Measurements from ENCODE around the gene SRGAP3. TPM values are rescaled to one million over a fixed set of nuclear protein-coding genes. Genes with fewer than 3 reads are reported as not detected.

The SRGAP3 gene
- total RNA-seq, 2 donors from 2014 or later: 5.7 to 6.1 TPM

DNA sequence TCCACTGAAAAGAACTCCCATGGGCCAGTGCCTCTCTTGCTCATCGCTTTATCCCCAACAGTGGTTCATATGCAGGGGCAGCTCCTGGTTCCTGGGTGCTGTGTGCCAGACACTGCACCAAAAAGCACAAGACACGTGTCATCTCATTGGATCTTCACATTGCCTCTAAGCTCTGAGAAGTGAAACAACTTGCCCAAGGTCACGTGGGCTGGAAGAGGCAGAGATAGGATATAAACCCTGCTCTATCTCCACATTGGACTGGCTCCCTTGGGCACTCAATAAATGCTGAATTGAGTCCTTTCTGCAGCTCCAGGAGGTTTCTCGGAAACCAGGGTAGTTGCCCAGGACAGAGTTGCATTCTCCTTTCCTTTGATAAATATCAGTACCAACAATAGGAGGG, 88.1 kb downstream of the SRGAP3 start:
- no peak overlapping the region for H3K4me3 ChIP-seq
- no peak for DNase-seq
- H3K4me1 ChIP-seq: no peaks in the 10 kb centered on the region
- H3K27ac ChIP-seq: no peak overlapping the region
- intact Hi-C loops (cut with DNase I): no loop called here
- no peak for TF ChIP-seq CTCF (IDR thresholded peaks at IDR 0.05)
- no peaks in the 10 kb centered on the region for H3K36me3 ChIP-seq
- H3K9me3 ChIP-seq: no peaks in the 10 kb centered on the region
- no peak overlapping the region for H3K9ac ChIP-seq (ENCODE audit: low read depth in 2 of 2, low read length in 2 of 2)
- H3K27me3 ChIP-seq: no peaks in the 10 kb centered on the region

- Histone ChIP-seq H3K27me3 (no peaks in the 10 kb centered on the region), H3K27ac (no peak overlapping the region), H3K4me1 (no peaks in the 10 kb centered on the region), H3K9ac (ENCODE audit: low read depth in 2 of 2, low read length in 2 of 2) (no peak overlapping the region), H3K36me3 (no peaks in the 10 kb centered on the region), H3K4me3 (no peak overlapping the region), H3K9me3 (no peaks in the 10 kb centered on the region)
- no peak for TF ChIP-seq CTCF (IDR thresholded peaks at IDR 0.05)
- intact Hi-C loops (cut with DNase I): no loop called here
- no peak for DNase-seq
Observed at GRCh38 chr3:9158865-9159630, 90.4 kb downstream of the SRGAP3 start.

DNA sequence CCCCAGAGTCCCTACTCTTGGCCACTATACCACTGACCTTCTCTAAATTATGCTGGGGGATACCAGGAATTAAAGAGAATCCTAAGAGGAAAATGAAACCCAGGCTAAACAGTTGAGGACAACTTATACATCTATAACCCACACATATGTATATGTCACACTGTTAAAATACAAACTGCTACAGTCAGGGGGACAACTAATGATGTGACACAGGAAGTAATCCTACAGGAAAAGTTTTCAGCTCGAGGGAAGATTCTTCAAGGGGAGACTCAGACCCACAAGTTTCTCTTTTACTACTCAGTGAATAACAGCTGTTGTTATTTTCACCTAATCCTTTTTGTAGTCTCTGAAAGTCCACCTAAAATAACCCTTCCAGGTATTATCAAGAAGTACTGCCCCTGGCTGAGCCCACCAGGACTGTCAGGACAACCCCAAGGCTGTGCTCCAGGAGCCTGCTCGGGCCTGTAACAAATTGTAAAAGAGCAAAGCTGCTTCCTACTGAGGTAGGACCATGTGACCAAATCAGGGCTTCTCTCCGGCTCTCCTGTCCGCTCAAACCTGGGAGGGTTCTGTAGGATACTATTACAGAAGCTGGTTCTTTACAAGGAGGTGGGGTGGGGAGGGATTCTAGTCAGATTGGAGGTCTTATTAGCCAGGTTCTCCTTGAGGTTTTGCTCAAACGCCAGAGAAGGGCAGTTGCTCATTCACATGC, 91.6 kb downstream of the SRGAP3 start:
- no peak overlapping the region for H3K27ac ChIP-seq
- TF ChIP-seq CTCF (IDR thresholded peaks at IDR 0.05): no peak
- no peaks in the 10 kb centered on the region for H3K9me3 ChIP-seq
- no peaks in the 10 kb centered on the region for H3K36me3 ChIP-seq
- intact Hi-C loops (cut with DNase I): no loop called here
- H3K9ac ChIP-seq (ENCODE audit: low read depth in 2 of 2, low read length in 2 of 2): no peak overlapping the region
- no peaks in the 10 kb centered on the region for H3K27me3 ChIP-seq
- H3K4me3 ChIP-seq: no peak overlapping the region
- H3K4me1 ChIP-seq: no peaks in the 10 kb centered on the region
- no peak for DNase-seq

- Histone ChIP-seq H3K9me3 (no peaks in the 10 kb centered on the region), H3K4me3 (no peak overlapping the region), H3K27ac (no peak overlapping the region), H3K27me3 (no peaks in the 10 kb centered on the region), H3K4me1 (no peaks in the 10 kb centered on the region), H3K9ac (ENCODE audit: low read depth in 2 of 2, low read length in 2 of 2) (no peak overlapping the region), H3K36me3 (no peaks in the 10 kb centered on the region)
- DNase-seq: no peak
- intact Hi-C loops (cut with DNase I): no loop called here
- TF ChIP-seq CTCF (IDR thresholded peaks at IDR 0.05): no peak
Observed at GRCh38 chr3:9156604-9157003, 92.8 kb downstream of the SRGAP3 start.

DNA sequence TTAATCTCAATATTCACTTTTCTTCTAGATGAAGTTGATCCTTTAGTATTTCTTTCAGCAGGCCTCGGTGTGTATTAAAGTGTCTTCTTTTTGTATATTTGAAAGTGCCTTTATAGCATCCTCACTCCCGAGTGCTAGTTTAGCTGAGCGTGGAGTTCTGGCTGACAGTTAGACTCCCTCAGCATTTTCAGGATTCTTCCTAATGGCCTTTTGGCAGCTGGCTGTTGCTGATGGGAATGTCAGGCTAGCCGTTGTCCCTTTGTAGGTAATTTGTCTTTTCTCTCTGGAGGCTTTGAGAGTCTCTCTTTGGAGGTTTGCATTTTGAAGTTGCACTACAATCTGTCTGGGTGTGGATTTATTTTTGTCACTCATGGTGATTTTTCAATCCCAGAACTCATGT, 94.4 kb downstream of the SRGAP3 start:
- intact Hi-C loops (cut with DNase I): no loop called here

More for the DNA sequence above, 94.4 kb downstream of the SRGAP3 start:
- Histone ChIP-seq H3K27ac (no peak overlapping the region), H3K9ac (ENCODE audit: low read depth in 2 of 2, low read length in 2 of 2) (no peak overlapping the region), H3K4me1 (no peaks in the 10 kb centered on the region), H3K36me3 (no peaks in the 10 kb centered on the region), H3K27me3 (no peaks in the 10 kb centered on the region), H3K4me3 (no peak overlapping the region), H3K9me3 (no peaks in the 10 kb centered on the region)
- no peak for DNase-seq
- no peak for TF ChIP-seq CTCF (IDR thresholded peaks at IDR 0.05)

All from colonic mucosa (tissue), 4 donors.